Measurements from ENCODE around the gene TMEM169.

Gene TMEM169

GRCh38 chr2:216108310-216108966 lies 26.7 kb downstream of the TMEM169 start:
- Histone ChIP-seq H3K79me2 (ENCODE audit: control insufficient read depth, low read length) (peaks cover 43% of the 10 kb centered on the region), H3K4me2 (ENCODE audit: low read length) (peak overlapping the region; percentile 60), H3K9me2 (replicated peaks; ENCODE audit: control insufficient read depth, low read length) (no peaks in the 10 kb centered on the region), H3K9me3 (ENCODE audit: control insufficient read depth, insufficient read depth, low read length) (no peaks in the 10 kb centered on the region), H3F3A (ENCODE audit: control insufficient read depth, insufficient read depth) (peaks cover 35% of the 10 kb centered on the region), H3K4me3 (ENCODE audit: low read length) (peak overlapping the region; percentile 50), H4K20me1 (ENCODE audit: control insufficient read depth, insufficient read depth, low read depth, low read length) (peaks cover 23% of the 10 kb centered on the region), H3K27ac (ENCODE audit: low read depth, low read length) (peak overlapping the region; percentile 38; the same call in 1 of the 2 replicates), H3K4me1 (ENCODE audit: control insufficient read depth, low read length) (peaks cover 38% of the 10 kb centered on the region), H3K27me3 (ENCODE audit: control insufficient read depth, low read length) (no peaks in the 10 kb centered on the region; the same call in 1 of the 2 replicates), H3K36me3 (ENCODE audit: control insufficient read depth, low read length) (peaks cover 39% of the 10 kb centered on the region)
- TF ChIP-seq CTCF (IDR thresholded peaks at IDR 0.05; ENCODE audit: low read depth, low read length, poor library complexity, severe bottlenecking) (no peak), EZH2phosphoT487 (IDR thresholded peaks at IDR 0.05; ENCODE audit: borderline replicate concordance, low read length) (no peak)

GRCh38 chr2:216108967-216109921 lies 27.5 kb downstream of the TMEM169 start, which contains the start of gene XRCC5:
Gene XRCC5, plus strand, starts transcription at chr2:216109348. Its CDS starts 89 bp downstream, at chr2:216109437.
- no peak for TF ChIP-seq EZH2phosphoT487 (IDR thresholded peaks at IDR 0.05; ENCODE audit: borderline replicate concordance, low read length)
- TF ChIP-seq CTCF (IDR thresholded peaks at IDR 0.05; ENCODE audit: low read depth, low read length, poor library complexity, severe bottlenecking): no peak
- H3K4me2 ChIP-seq (ENCODE audit: low read length): peak within 1 kb of the TSS; percentile 91
- peaks cover 43% of the 10 kb centered on the region for H3F3A ChIP-seq (ENCODE audit: control insufficient read depth, insufficient read depth)
- peaks cover 45% of the 10 kb centered on the region for H3K79me2 ChIP-seq (ENCODE audit: control insufficient read depth, low read length)
- no peaks in the 10 kb centered on the region; the same call in 1 of the 2 replicates for H3K27me3 ChIP-seq (ENCODE audit: control insufficient read depth, low read length)
- peaks cover 23% of the 10 kb centered on the region for H4K20me1 ChIP-seq (ENCODE audit: control insufficient read depth, insufficient read depth, low read depth, low read length)
- H3K4me1 ChIP-seq (ENCODE audit: control insufficient read depth, low read length): peaks cover 47% of the 10 kb centered on the region
- H3K9me3 ChIP-seq (ENCODE audit: control insufficient read depth, insufficient read depth, low read length): no peaks in the 10 kb centered on the region
- H3K4me3 ChIP-seq (ENCODE audit: low read length): peak within 1 kb of the TSS; percentile 96
- H3K9me2 ChIP-seq (replicated peaks; ENCODE audit: control insufficient read depth, low read length): no peaks in the 10 kb centered on the region
- peaks cover 47% of the 10 kb centered on the region for H3K36me3 ChIP-seq (ENCODE audit: control insufficient read depth, low read length)
- peak within 1 kb of the TSS; percentile 75 for H3K27ac ChIP-seq (ENCODE audit: low read depth, low read length)

GRCh38 chr2:216109962-216110614 lies 28.4 kb downstream of the TMEM169 start:
- no peak for TF ChIP-seq EZH2phosphoT487 (IDR thresholded peaks at IDR 0.05; ENCODE audit: borderline replicate concordance, low read length)
- peak; percentile 65 for TF ChIP-seq CTCF (IDR thresholded peaks at IDR 0.05; ENCODE audit: low read depth, low read length, poor library complexity, severe bottlenecking)
- Histone ChIP-seq H3K4me1 (ENCODE audit: control insufficient read depth, low read length) (peaks cover 54% of the 10 kb centered on the region), H3K79me2 (ENCODE audit: control insufficient read depth, low read length) (peaks cover 52% of the 10 kb centered on the region), H3F3A (ENCODE audit: control insufficient read depth, insufficient read depth) (peaks cover 46% of the 10 kb centered on the region), H3K27ac (ENCODE audit: low read depth, low read length) (peak overlapping the region; percentile 75), H3K9me2 (replicated peaks; ENCODE audit: control insufficient read depth, low read length) (no peaks in the 10 kb centered on the region), H3K27me3 (ENCODE audit: control insufficient read depth, low read length) (no peaks in the 10 kb centered on the region; the same call in 1 of the 2 replicates), H3K4me3 (ENCODE audit: low read length) (peak overlapping the region; percentile 96), H4K20me1 (ENCODE audit: control insufficient read depth, insufficient read depth, low read depth, low read length) (peaks cover 26% of the 10 kb centered on the region), H3K9me3 (ENCODE audit: control insufficient read depth, insufficient read depth, low read length) (no peaks in the 10 kb centered on the region), H3K4me2 (ENCODE audit: low read length) (peak overlapping the region; percentile 91), H3K36me3 (ENCODE audit: control insufficient read depth, low read length) (peaks cover 54% of the 10 kb centered on the region)
